HG03135 (cell line): ENCODE measurements around the gene BPTF.
"Not testable (repeated sequence)": the region's sequence is repeated elsewhere in the genome, so short reads cannot be mapped to it uniquely, and the experiment has no call there.

Experiments
- ATAC-seq: cut with Tn5 transposase; IDR thresholded peaks from one replicate; pipeline ENCODE4 v1.9.1; 2021; ENCODE audit warnings: mild to moderate bottlenecking, moderate library complexity; ENCODE audit not compliant: unreplicated experiment

Gene BPTF

GRCh38 chr17:67824735-67825626 lies at the start of gene BPTF:
BPTF (plus strand) TSS chr17:67825503; CDS start chr17:67825725, 222 bp downstream.
- ATAC-seq = peak; percentile 84

DNA sequence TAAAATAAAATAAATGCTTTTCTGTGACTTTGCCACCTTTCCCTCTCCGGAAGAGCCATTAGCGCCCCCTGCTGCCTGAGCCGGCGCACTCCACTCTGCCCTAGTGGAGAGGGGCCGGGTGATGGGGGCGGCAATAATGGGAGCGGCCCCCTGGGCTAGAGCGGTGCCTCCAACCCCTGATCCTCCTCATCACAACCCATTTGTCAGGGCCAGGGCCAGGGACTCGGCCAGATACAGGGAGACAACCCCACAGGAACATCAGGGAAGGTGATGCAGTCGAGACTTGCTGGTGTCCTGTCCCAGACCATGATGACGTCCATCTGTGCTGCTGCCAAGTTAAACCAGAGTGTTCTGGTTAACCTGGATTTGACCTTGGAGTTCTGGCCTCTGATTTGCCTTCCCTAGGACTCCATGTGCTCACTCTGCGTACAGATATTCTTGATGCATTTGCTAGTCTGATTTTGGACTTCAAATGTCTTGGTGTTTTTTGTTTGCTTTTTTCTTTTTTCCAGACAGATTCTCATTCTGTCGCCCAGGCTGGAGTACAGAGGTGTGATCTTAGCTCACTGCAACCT lies 46.1 kb upstream of the BPTF start:
- ATAC-seq = no peak

DNA sequence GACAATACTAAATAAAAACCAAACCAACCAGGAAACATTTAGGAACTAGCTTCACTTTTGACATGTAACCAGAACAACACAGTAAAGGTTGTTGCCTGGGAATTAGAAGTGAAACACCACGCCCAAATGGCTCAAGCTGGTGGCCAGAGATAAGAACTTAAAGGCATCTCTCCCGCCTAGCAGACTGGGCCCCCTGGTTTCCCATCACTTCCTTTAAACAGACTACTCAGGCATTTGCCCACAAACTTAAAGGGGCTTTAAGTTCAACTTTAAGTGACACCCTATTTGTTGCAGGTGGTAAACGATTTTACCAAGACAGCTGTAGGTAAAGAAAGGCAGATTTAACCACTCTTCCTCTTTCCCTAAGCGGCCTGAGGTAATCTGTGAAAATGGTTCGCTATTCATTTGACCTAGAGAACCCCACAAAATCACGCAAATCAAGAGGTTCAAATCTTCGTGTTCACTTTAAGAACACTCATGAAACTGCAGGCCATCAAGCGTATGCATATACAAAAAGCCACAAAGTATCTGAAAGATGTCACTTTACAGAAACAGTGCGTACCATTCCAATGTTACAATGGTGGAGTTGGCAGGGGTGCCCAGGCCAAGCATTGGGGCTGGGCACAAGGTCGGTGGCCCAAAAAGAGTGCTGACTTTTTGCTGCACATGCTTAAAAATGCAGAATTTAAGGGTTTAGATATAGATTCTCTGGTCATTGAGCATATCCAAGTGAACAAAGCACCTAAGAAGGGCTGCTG lies 40.8 kb upstream of the BPTF start:
- ATAC-seq = no peak

DNA sequence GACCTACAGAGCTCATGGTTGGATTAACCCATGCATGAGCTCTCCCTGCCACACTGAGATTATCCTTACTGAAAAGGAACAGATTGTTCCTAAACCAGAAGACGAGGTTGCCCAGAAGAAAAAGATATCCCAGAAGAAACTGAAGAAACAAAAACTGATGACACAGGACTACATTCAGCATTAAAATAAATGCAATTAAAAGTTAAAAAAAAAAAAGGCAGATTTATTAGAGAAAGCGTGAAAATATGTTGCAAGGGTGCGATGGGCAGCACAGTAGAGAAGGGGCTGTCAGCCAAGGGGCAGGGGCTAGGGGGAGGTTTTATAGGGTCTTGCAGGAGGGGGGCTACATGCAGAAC lies 40.2 kb upstream of the BPTF start:
- no peak for ATAC-seq

DNA sequence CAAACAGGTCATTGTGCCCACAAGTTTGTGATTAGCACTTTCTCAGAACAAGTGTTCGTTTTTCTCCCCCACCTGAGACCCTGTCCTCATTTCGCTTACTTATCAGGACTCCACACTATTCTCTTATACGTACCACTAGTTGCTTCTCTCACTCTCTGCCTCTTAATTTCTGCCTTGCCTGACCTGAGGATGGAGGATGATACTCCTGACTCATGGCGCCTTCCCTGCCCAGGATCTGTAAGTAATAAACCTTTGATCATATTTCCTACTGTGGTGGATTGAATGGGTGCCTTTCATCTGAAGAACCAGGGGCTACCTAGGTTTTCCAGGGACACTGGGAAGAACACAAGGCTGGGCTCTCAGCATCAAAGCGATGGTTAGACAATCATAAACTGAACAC lies 39.8 kb upstream of the BPTF start:
- ATAC-seq = no peak

- ATAC-seq = peak; percentile 74
These were observed 24.8 kb upstream of the BPTF start for GRCh38 chr17:67800495-67800928.

GRCh38 chr17:67801626-67802175 lies 23.6 kb upstream of the BPTF start:
- ATAC-seq = no peak

- ATAC-seq = no peak
These were observed 14.8 kb upstream of the BPTF start for GRCh38 chr17:67810464-67810863.

DNA sequence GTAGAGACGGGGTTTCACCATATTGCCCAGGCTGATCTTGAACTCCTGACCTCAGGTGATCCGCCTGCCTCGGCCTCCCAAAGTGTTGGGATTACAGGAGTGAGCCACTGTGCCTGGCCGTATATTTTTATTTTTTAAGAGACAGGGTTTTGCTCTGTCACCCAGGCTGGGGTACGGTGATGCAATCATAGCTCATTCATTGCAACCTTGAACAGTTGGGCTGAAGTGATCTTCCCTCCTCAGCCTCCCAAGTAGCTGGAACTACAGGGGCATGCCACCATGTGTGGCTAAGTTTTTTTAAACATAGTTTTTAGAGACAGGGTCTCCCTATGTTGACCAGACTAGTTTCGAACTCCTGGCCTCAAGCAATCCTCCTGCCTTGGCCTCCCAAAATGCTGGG lies 12.9 kb upstream of the BPTF start:
- not testable (repeated sequence) for ATAC-seq

- ATAC-seq = no peak
These were observed 11.5 kb upstream of the BPTF start for GRCh38 chr17:67813803-67814180.

GRCh38 chr17:67818110-67819002 lies 6.9 kb upstream of the BPTF start:
- ATAC-seq = peak; percentile 52

DNA sequence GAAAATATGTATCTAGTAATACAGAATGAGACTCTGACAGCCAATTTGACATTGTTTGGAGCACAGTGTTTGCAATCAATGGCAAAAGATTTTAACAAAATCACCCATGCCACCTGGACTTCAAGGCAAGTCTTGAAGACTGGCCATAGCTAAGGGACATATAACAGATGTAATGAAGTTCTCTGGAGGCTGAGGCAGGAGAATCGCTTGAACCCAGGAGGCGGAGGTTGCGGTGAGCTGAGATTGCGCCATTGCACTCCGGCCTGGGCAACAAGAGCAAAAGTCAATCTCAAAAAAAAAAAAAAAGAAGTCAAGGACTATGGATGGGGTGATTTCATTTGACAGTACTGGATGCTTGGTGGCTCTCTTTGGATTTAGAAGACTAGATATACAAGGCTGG lies 5.6 kb upstream of the BPTF start:
- ATAC-seq = no peak

DNA sequence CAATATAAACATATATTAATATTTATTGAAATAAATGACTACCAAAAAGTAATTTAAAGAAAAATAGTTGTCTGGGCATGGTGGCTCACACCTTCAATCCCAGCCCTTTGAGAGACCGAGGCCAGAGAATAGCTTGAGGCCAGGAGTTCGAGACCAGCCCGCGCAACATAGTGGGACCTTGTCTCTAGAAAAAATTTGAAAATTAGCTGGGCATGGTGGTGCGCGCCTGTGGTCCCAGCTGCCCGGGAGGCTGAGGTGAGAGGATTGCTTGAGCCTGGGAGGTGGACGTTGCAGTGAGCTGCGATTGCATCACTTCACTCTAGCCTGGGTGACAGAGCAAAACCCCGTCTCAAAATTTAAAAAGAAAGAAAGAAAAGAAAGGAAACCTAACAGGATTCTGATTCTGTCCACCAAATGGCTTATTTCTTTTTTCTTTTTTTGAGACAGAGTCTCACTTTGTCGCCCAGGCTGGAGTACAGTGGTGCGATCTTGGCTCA lies 3.4 kb upstream of the BPTF start:
- ATAC-seq = no peak

DNA sequence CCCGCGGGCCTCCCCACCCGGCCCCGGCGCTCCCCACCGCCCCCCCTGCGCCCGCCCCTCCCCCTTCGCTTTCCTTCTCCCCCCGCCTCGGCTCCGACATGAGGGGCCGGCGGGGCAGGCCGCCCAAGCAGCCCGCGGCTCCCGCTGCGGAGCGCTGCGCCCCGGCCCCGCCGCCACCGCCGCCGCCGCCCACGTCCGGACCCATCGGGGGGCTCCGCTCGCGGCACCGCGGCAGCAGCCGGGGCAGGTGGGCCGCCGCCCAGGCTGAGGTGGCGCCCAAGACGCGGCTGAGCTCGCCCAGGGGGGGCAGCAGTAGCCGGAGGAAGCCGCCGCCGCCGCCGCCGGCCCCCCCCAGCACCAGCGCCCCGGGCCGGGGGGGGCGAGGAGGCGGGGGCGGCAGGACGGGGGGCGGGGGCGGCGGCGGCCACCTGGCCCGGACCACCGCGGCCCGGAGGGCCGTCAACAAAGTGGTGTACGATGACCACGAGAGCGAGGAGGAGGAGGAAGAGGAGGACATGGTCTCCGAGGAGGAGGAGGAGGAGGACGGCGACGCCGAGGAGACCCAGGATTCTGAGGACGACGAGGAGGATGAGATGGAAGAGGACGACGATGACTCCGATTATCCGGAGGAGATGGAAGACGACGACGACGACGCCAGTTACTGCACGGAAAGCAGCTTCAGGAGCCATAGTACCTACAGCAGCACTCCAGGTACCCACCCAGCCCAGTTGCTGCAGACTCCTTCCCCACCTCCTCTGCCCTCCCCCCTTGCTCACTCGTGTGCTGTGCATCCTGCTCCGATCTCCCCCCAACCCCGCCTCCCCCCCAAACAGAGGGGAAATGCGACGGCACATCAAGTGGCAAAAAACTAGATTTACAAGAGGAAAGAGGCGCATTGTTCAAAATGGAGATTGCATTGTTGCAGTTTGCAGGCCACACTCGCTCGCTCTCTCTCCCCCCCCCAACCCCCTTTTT lies 611 bp downstream of the BPTF start:
- ATAC-seq = peak; percentile 41

- ATAC-seq = no peak
These were observed 4.0 kb downstream of the BPTF start for GRCh38 chr17:67829331-67829730.

DNA sequence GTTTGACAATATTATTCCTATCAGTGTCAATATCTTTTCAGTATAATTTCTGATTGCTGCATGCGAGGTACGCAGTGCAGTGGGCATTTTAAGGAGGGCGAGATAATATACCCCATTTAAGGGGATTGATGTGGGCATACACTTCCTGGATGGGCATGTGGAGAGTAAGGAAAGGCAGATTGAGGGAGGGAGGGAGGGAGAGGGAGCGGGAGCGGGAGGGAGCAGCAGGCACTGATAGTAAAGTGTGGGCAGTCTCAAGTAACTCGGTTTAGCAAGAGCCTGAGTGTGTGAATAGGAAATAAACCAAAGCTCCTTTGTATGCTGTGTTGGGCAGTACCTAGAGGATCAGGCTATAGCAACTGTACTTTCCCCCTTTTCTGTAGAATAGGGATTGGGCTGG lies 5.1 kb downstream of the BPTF start:
- ATAC-seq = no peak

- ATAC-seq = no peak
These were observed 6.0 kb downstream of the BPTF start for GRCh38 chr17:67831268-67831667.

DNA sequence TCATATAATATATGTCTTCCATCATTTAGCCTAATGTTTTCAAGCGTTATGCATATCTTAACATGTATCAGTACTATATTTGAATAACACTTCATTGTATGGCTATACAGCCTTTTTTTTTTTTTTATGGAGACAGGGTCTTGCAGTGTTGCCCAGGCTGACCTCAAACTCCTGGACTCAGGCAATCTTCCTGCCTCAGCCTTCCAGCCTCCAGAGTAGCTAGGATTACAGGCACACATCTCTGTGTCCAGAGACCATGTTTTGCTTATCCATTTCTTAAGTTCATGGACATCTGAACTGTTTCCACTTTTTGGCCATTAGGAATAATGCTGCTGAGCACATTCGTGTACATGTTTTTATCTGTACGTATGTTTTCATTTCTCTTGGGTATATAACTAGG lies 7.8 kb downstream of the BPTF start:
- no peak for ATAC-seq

DNA sequence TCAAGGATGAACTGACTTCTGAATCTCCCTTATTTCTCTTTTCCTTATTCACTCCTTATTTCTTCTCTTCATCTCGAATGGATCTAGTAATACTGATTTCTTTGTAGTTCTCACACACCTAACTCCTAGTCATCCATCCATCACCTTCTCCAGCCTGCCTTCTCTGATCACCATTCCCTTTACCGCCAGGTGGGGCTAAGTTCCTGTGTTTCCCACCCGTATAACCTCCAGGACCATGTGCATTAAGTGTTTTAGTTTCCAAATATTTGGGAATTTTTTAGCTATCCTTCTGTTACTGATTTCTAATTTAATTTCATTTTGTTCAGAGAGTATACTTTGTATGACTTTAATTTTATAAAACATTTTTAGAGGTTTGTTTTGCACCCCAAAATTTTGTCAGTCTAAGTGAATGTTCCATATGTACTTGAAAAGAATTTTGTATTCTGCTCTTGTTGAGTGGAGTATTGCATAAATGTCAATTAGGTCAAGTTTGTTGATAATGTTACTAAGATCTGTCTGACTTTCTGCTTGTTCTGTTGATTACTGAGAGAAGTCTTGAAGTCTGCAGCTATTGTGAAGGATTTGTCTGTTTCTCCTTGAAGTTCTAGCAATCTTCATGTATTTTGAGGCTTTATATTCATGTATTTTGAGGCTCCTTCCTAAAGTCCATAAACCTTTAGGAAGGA lies 8.8 kb downstream of the BPTF start:
- no peak for ATAC-seq
